GM21576 (cell line): ENCODE data around the gene CHRM1.

ENCODE experiments used
- ATAC-seq: cut with Tn5 transposase; IDR thresholded peaks from one replicate; pipeline ENCODE4 v1.9.1; 2021; ENCODE audit warnings: mild to moderate bottlenecking, moderate library complexity; ENCODE audit not compliant: unreplicated experiment

Gene CHRM1

DNA sequence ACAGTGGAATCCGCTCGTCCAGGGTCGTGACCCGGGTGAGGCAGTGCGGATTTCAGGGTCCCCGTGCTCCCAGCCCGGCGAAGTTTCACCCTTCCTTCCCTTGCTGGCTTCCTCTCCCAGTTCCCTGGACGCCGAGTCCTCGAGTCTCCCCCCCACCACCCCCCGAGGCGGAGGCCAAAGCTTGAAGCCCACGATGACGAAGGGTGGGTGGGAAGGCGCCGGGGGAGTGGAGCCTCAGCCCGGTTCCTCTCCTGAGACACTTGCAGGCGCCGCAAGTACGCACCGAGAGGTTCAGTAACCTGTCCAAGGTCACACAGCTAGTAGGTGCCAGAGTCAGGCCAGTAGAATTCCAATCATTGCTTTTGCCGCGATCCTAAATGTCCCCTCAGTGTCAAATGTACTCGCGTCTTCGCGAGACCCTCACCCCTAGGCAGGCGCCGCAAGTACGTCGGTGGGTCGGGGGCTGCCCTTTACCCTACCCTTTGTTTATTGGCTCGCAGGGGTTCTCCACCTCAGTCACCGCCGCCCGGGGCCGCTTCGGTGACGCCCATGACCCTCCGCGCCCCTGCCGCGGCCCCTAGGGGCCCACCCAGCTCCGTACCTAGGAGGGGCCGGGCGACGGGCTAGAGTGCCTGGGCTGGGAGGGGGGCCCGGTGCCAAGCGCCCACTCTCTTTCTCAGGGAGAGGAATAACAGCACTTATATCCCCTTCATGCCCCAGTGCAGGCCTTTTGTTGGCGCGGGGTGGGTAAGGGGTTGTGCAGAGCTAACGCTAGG lies 5.7 kb upstream of the CHRM1 start:
- no peak for ATAC-seq

- no peak for ATAC-seq
These were observed 4.8 kb upstream of the CHRM1 start for GRCh38 chr11:62925745-62926679.

GRCh38 chr11:62925308-62925707 lies 4.1 kb upstream of the CHRM1 start:
- ATAC-seq = no peak

GRCh38 chr11:62923601-62924411 lies 2.6 kb upstream of the CHRM1 start:
- no peak for ATAC-seq

DNA sequence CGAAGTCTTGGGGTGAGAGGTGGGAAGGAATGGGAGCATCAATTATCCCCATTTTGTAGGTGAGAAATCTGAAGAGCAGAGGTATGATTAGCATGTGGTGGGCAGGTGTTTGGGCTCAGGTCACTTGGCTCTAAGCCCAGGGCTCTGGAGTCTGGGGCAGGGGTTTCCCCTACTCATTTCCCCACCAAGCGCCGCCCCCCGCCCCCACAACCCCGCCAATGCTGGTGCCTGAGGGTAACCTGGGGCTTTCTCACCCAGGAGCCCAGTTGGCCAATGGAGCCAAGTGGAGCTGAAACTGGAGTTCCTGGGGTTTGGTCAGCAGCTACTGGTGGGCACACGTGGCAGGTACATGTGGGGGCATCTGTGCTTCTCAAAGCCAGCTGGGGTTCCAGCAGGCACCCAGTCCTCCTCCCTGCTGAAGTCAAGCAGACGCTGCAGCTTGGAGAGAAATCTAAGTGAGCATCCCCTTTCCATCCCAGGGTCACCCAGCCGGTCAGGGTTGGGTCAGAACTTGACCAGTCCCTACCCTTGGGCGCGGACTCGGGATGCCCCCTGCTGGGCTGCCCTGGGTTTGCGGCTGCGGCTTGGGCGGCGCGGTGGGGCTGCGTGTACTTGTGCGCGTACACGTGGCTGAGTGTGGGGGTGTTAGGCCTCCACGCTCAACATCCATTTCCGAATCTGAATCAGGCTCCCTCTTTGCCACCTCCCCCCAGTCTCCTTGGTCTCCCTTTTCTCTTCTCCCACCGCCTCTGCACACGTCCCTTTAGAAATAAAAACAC lies 1.7 kb upstream of the CHRM1 start:
- no peak for ATAC-seq

DNA sequence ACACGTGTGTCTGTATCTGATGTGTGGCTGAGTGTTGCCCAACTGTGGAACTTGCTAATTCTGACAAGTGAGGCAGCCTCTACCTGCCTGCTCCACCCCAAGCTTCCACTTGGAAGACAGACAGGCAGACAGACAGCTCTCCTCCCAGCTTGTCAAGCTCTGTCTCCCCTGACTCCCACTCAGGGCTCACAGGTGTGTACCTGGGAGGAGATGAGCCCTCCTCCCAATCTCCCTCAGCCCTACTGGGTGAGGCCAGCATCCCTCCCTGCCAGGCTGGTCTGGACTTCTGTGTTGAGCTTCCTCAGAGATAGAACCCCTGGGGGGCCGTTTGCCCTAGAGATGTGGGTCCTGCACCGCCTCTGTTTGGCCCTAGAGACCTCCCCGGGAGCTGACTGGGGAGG lies 1.0 kb upstream of the CHRM1 start:
- no peak for ATAC-seq

DNA sequence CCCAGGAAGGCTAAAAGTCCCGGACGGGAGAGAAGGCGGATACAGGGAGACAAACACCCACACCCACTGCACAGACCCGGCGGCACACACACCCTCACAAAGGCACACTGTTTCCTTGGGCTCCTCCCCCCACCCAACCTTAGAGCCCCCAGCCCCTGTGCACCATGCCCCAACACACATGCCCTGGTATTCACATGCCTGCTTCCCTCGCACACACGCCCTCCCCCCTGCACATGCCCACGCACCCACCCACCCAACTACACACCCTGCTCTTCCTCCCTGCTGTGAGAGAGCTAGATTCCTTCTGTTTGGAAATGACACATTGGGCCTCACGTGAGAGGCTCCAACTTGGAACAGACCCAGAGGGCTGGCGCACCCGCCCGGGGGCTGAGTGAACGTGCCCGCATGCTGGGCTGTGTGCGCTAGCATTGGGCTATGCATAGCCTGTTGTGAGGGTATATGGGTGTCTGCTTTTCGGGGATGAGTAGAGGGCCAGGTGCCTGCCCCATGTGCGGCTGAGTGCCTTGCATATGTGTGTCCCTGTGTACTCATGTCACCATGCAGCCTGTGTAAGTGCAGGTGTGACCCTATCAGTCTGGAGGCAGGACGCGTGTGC lies 518 bp upstream of the CHRM1 start:
- ATAC-seq = no peak

GRCh38 chr11:62919898-62920640 lies 1.1 kb downstream of the CHRM1 start:
- ATAC-seq = no peak

- no peak for ATAC-seq
These were observed 1.7 kb downstream of the CHRM1 start for GRCh38 chr11:62919476-62919875.

DNA sequence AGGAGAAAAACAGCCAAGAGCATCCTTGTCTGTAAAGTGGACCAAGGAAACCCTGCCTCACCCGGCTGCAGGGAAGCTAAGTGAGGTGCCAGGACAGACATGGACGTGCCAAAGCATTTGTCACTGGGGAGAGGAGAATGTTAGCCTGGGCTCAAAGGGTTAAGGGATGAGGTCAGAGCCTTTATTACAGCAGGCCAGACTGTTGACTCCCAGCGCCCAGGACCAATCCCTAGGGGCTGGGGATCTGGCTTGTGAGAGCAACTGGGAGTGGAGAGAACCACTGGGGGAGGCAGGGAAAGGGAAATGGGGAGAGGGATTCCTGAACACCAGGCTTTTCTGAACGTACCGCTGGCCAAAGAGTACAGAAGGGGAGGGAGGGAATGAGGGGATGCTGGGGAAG lies 2.6 kb downstream of the CHRM1 start:
- ATAC-seq = no peak

- no peak for ATAC-seq
These were observed 3.2 kb downstream of the CHRM1 start for GRCh38 chr11:62917906-62918502.

GRCh38 chr11:62914416-62914815 lies 6.7 kb downstream of the CHRM1 start:
- no peak for ATAC-seq

- no peak for ATAC-seq
These were observed 8.9 kb downstream of the CHRM1 start for GRCh38 chr11:62912268-62912667.

GRCh38 chr11:62911137-62912130 lies 9.7 kb downstream of the CHRM1 start:
- ATAC-seq = no peak

DNA sequence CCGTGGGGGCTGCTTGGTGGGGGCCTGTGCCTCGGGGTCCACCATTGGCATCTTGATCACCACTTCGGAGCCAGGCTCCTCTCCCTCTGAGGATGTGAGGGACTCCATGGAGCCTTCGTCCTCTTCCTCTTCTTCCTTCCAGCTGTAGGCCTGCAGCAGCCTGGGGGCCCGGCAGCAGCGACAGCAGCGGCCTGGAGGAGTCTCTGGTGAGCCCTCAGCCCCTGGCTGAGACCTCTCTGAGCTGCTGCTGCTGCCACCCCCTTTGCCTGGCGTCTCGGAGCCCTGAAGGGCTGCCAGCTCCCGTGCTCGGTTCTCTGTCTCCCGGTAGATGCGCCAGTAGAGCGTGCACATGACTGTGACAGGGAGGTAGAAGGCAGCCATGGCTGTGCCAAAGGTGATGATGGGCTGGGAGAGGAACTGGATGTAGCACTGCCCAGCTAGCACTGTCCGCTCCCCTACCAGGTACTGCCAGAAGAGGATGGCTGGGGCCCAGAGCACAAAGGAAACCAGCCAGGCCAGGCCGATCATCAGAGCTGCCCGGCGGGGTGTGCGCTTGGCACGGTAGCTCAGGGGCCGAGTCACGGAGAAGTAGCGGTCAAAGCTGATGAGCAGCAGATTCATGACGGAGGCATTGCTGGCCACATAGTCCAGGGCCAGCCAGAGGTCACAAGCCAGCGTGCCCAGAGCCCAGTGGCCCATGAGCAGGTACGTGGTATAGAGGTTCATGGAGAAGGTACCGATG lies 10.9 kb downstream of the CHRM1 start:
- ATAC-seq = no peak

DNA sequence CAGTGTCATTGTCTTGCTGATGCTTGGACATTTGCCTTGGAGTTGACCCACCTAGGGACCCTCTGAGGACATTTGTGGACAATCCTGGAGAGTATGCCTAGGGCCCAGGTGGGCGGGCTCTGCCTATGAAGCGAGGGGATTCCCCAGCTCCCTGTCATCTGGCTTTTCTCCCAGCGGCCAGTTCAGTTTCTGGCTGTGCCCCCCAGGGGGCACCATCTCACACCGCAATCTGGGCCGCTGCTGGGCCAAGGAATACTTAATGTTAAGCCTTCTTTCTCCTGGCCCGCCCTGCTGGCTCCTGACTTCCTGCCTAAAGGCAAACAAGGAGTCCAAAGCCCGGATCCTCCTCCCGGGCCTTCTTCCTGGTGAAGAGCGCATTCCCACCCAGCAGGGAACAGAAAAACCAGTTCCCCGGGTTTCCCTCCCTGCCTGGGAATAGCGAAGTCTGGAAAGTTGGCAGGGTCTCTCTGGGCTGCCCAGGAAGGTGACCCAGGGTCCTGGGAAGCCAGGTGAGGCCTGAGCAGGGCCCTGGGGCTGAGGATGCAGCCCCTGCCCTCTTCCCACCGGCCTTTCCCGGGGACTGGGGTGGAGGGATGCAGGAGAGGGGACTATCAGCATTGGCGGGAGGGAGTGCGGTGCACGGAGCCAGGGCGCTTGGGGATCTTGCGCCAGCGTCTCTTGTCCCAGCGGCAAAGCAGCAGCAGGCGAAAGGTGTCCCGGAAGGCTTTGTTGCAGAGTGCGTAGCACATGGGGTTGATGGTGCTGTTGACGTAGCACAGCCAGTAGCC lies 11.9 kb downstream of the CHRM1 start:
- no peak for ATAC-seq
